Liver (tissue), 9 donors: Measurements from ENCODE around the gene RREB1. TPM values are rescaled to one million over a fixed set of nuclear protein-coding genes. Genes with fewer than 3 reads are reported as not detected.

Experiments
- DNase-seq: peaks from one replicate; pipeline ENCODE4 v3.0.0-alpha.2; 2017; ENCODE audit warnings: low spot score
- H3K27ac ChIP-seq, 2 donors: one replicate each; pipeline ENCODE4 v1.7.0; 2013; ENCODE audit warnings: inconsistent platforms in 2 of 2, low read length in 2 of 2, control low read depth in 1 of 2, low read depth in 1 of 2, mild to moderate bottlenecking in 1 of 2
- H3K27me3 ChIP-seq, 4 donors: one replicate each; pipeline versions ENCODE4 v1.6.1 to v1.7.0; 2013; ENCODE audit warnings: low read length in 3 of 4, inconsistent platforms in 1 of 4, mild to moderate bottlenecking in 1 of 4, moderate library complexity in 1 of 4; ENCODE audit not compliant: control insufficient read depth in 4 of 4, insufficient read depth in 4 of 4
- H3K36me3 ChIP-seq, 4 donors: one replicate each; pipeline versions ENCODE4 v1.6.1 to v1.7.0; 2013; ENCODE audit warnings: low read length in 3 of 4, mild to moderate bottlenecking in 3 of 4, low read depth in 1 of 4, moderate library complexity in 1 of 4; ENCODE audit not compliant: control insufficient read depth in 4 of 4, insufficient read depth in 3 of 4
- H3K4me1 ChIP-seq, 4 donors: one replicate each; pipeline versions ENCODE4 v1.6.1 to v1.7.0; 2013; ENCODE audit warnings: low read length in 3 of 4, mild to moderate bottlenecking in 3 of 4, moderate library complexity in 1 of 4; ENCODE audit not compliant: control insufficient read depth in 4 of 4, insufficient read depth in 4 of 4
- H3K4me3 ChIP-seq, 3 donors: one replicate each; pipeline versions ENCODE4 v1.6.1 to v1.7.0; 2013; ENCODE audit warnings: low read length in 3 of 3, control low read depth in 1 of 3, low read depth in 1 of 3, mild to moderate bottlenecking in 1 of 3
- H3K9ac ChIP-seq, 2 donors: one replicate each; pipeline ENCODE4 v1.7.0; 2013; ENCODE audit warnings: low read length in 2 of 2, mild to moderate bottlenecking in 2 of 2, moderate library complexity in 2 of 2, control low read depth in 1 of 2, low read depth in 1 of 2
- H3K9me3 ChIP-seq, 4 donors: one replicate each; pipeline versions ENCODE4 v1.6.1 to v1.7.0; 2013; ENCODE audit warnings: low read length in 3 of 4; ENCODE audit not compliant: control insufficient read depth in 4 of 4
- ATF3 ChIP-seq: IDR thresholded peaks from 2 replicates; pipeline ENCODE4 v1.6.1; 2016; ENCODE audit warnings: antibody characterized with exemption
- CTCF ChIP-seq: fragments of 150-350 bp; IDR thresholded peaks from 2 replicates; pipeline ENCODE4 v1.5.1; 2017; ENCODE audit warnings: improper control_type of control experiment, low read depth, low read length; ENCODE audit not compliant: missing input control
- FOXA1 ChIP-seq: IDR thresholded peaks from 2 replicates; pipeline ENCODE4 v1.6.1; 2016; ENCODE audit warnings: antibody characterized with exemption
- FOXA2 ChIP-seq: IDR thresholded peaks from 2 replicates; pipeline ENCODE4 v1.6.1; 2016; ENCODE audit warnings: antibody characterized with exemption
- HNF4A ChIP-seq, 2 donors: conservative IDR thresholded peaks; 2 replicates each; pipeline ENCODE4 v1.6.1; 2016; ENCODE audit warnings: antibody characterized with exemption in 2 of 2, mild to moderate bottlenecking in 2 of 2
- JUND ChIP-seq, 2 donors: IDR thresholded peaks; 2 replicates each; pipeline ENCODE4 v1.6.1; 2016; ENCODE audit warnings: antibody characterized with exemption in 2 of 2
- MAX ChIP-seq: IDR thresholded peaks from 2 replicates; pipeline ENCODE4 v1.6.1; 2016; ENCODE audit warnings: antibody characterized with exemption
- NR2F2 ChIP-seq: IDR thresholded peaks from 2 replicates; pipeline ENCODE4 v1.6.1; 2016; ENCODE audit warnings: antibody characterized with exemption
- RAD21 ChIP-seq, 2 donors: IDR thresholded peaks; 2 replicates each; pipeline ENCODE4 v1.6.1; 2016; ENCODE audit warnings: antibody characterized with exemption in 2 of 2, mild to moderate bottlenecking in 2 of 2
- SP1 ChIP-seq: IDR thresholded peaks from 2 replicates; pipeline ENCODE4 v1.6.1; 2018; ENCODE audit warnings: antibody characterized with exemption, mild to moderate bottlenecking
- TAF1 ChIP-seq: conservative IDR thresholded peaks from 2 replicates; pipeline ENCODE4 v1.6.1; 2016; ENCODE audit warnings: antibody characterized with exemption, mild to moderate bottlenecking
- YY1 ChIP-seq: IDR thresholded peaks from 2 replicates; pipeline ENCODE4 v1.6.1; 2016; ENCODE audit warnings: antibody characterized with exemption, mild to moderate bottlenecking
- ZBTB33 ChIP-seq: IDR thresholded peaks from 2 replicates; pipeline ENCODE4 v1.6.1; 2016; ENCODE audit warnings: antibody characterized with exemption
- WGBS: extraction: QIAGEN DNeasy Blood & Tissue Kit; methylation state at CpG from one replicate; pipeline ENCODE4 v1.1.7; 2013; 5-methylcytosine and 5-hydroxymethylcytosine counted together
- polyA plus RNA-seq, 2 donors: library from polyadenylated mRNA; stranded (reverse) in 1 of 2; unstranded in 1 of 2; fragments of 200-250 nt in 1 of 2; fragments of >200 nt in 1 of 2; fragmentation: Nextera tagmentation in 1 of 2; extraction: Ambion mirVana in 1 of 2; gene quantifications; one replicate each; pipeline versions ENCODE4 v1.2.1 to v1.2.3, GENCODE V29; 2013 to 2015
- total RNA-seq, 2 donors: library from RNA; depleted of rRNA; stranded (reverse); fragments of >200 nt; gene quantifications; one replicate each; pipeline ENCODE4 v1.2.3, GENCODE V29; 2014
- donor health status: healthy.
- donor health status: healthy.
- donor health status: healthy.
- donor health status: healthy.
- donor health status: healthy.

Gene RREB1
- total and polyA plus RNA-seq, 4 donors = 10.1 to 28.9 (median 17.3) TPM

- TF ChIP-seq CTCF = no peak
Observed at GRCh38 chr6:7142228-7142801, 34.6 kb downstream of the RREB1 start (continued).

GRCh38 chr6:7142918-7143475 is 35.2 kb downstream of the RREB1 start:
- Histone ChIP-seq H3K36me3 (no peaks in the 10 kb centered on the region), H3K9ac (peak overlapping the region in 1 of 2 donors; percentile 58), H3K9me3 (no peaks in the 10 kb centered on the region), H3K4me1 (peaks cover 18 to 76% (median 68%) of the 10 kb centered on the region in 4 donors), H3K4me3 (no peak overlapping the region), H3K27ac (peak overlapping the region; percentile 87 to 92), H3K27me3 (no peaks in the 10 kb centered on the region)
- 74% methylated on average over 6 of the region's 6 CpGs for WGBS
- no peak for DNase-seq
- no peak for TF ChIP-seq FOXA1
- no peak for TF ChIP-seq SP1
- no peak for TF ChIP-seq JUND (IDR thresholded peaks at IDR 0.05)
- no peak for TF ChIP-seq HNF4A (conservative IDR thresholded peaks at IDR 0.05)
- no peak for TF ChIP-seq NR2F2
- no peak for TF ChIP-seq TAF1

- Histone ChIP-seq H3K36me3 (no peaks in the 10 kb centered on the region), H3K9me3 (no peaks in the 10 kb centered on the region), H3K27me3 (no peaks in the 10 kb centered on the region), H3K27ac (peak overlapping the region; percentile 87 to 92), H3K4me1 (peaks cover 16 to 71% (median 66%) of the 10 kb centered on the region in 4 donors), H3K4me3 (no peak overlapping the region), H3K9ac (no peak overlapping the region)
- TF ChIP-seq YY1 (no peak), RAD21 (IDR thresholded peaks at IDR 0.05) (peak; percentile 9 to 50), TAF1 (no peak), CTCF (peak; percentile 6), ZBTB33 (no peak), MAX (no peak), FOXA1 (no peak), ATF3 (no peak), FOXA2 (no peak)
- DNase-seq = no peak
- 64% methylated on average over 7 of the region's 7 CpGs for WGBS
Observed at GRCh38 chr6:7143476-7143974, 35.8 kb downstream of the RREB1 start.
